K562 (cell line): Measurements from ENCODE around the gene EEF2K. TPM values are rescaled to one million over a fixed set of nuclear protein-coding genes. Genes with fewer than 3 reads are reported as not detected.

Experiments used
- ATAC-seq: fragments of 200-7000 bp; cut with Tn5 transposase; 3 replicates; pipeline ENCODE4 v1.9.1; 2020; ENCODE audit warnings: moderate library complexity
- BruUV-seq: library from RNA; stranded (reverse); fragments of 400-500 nt; replicated peaks from 2 replicates; lab custom pipeline; 2021; lab: Mats Ljungman, UMichigan
- CTCF ChIA-PET: fragments of 300-600 bp; formaldehyde crosslinking; extraction: SDS; loops from one replicate; lab custom pipeline; 2021; ENCODE audit warnings: low intra/inter-chr PET ratio; lab: Yijun Ruan, JAX
- POLR2A ChIA-PET: fragments of 300-600, 350-650 bp; sonication (Branson Sonifier 250); formaldehyde crosslinking; extraction: SDS; loops from one replicate; lab custom pipeline; 2021; ENCODE audit warnings: antibody characterized with exemption, inconsistent platforms; lab: Yijun Ruan, JAX
- DNase-seq, 4 experiments: peaks; one replicate each; pipeline versions ENCODE4 v3.0.0 to v3.0.0-alpha.2; 2011 to 2018; ENCODE audit warnings: low spot score in 3 of 4, mixed read lengths in 3 of 4; ENCODE audit errors: extremely low read depth in 1 of 4
- FAIRE-seq: peaks from 2 replicates; lab custom pipeline; 2011; peaks lifted over from hg19 to GRCh38; lab: Jason Lieb, UNC
- H2AFZ ChIP-seq: 2 replicates; pipeline ENCODE4 v1.6.0; 2011; ENCODE audit warnings: low read depth, low read length, control low read depth, inconsistent platforms
- H3K27ac ChIP-seq: fragments of 200-600 bp; 3 replicates; pipeline ENCODE4 v1.8.0; 2011; ENCODE audit warnings: low read depth, mild to moderate bottlenecking, control low read depth, inconsistent platforms, low read length, moderate library complexity, mixed read lengths; ENCODE audit errors: extremely low read depth
- H3K27me3 ChIP-seq, 2 experiments: fragments of 300-600 bp in 1 of 2; 2 replicates in 1 of 2; 3 replicates in 1 of 2; pipeline versions ENCODE4 v1.6.0 to v1.8.0; 2011; ENCODE audit warnings: inconsistent platforms in 2 of 2, low read length in 2 of 2, mild to moderate bottlenecking in 1 of 2, mixed read lengths in 1 of 2, moderate library complexity in 1 of 2; ENCODE audit not compliant: control insufficient read depth in 2 of 2, insufficient read depth in 2 of 2
- H3K36me3 ChIP-seq: fragments of 300-600 bp; 3 replicates; pipeline ENCODE4 v1.8.0; 2011; ENCODE audit warnings: mild to moderate bottlenecking, low read length, inconsistent platforms; ENCODE audit not compliant: control insufficient read depth, insufficient read depth
- H3K4me1 ChIP-seq, 2 experiments: fragments of 200-600 bp in 1 of 2; replicated peaks in 1 of 2; 2 replicates in 1 of 2; 3 replicates in 1 of 2; pipeline versions ENCODE4 v1.5.1 to v1.8.0; 2011; ENCODE audit warnings: inconsistent platforms in 2 of 2, low read length in 2 of 2, mild to moderate bottlenecking in 1 of 2, mixed read lengths in 1 of 2, moderate library complexity in 1 of 2; ENCODE audit not compliant: control insufficient read depth in 2 of 2, insufficient read depth in 2 of 2
- H3K4me2 ChIP-seq: 2 replicates; pipeline ENCODE4 v1.6.1; 2011; ENCODE audit warnings: low read length, control low read depth, inconsistent platforms, mixed read lengths; ENCODE audit not compliant: insufficient read depth
- H3K4me3 ChIP-seq: fragments of 200-600 bp; sonication (generic), shearing (Covaris generic); 2 replicates; pipeline ENCODE4 v1.5.1; 2016; ENCODE audit warnings: control low read depth, inconsistent platforms
- H3K79me2 ChIP-seq: fragments of 200-600 bp; 3 replicates; pipeline ENCODE4 v1.8.0; 2011; ENCODE audit warnings: low read length, inconsistent platforms; ENCODE audit not compliant: control insufficient read depth, insufficient read depth
- H3K9ac ChIP-seq, 2 experiments: 2 replicates each; pipeline versions ENCODE4 v1.6.0 to v1.6.1; 2011; ENCODE audit warnings: low read depth in 2 of 2, low read length in 2 of 2, control low read depth in 1 of 2, inconsistent platforms in 1 of 2, mild to moderate bottlenecking in 1 of 2, mixed read lengths in 1 of 2; ENCODE audit not compliant: insufficient read depth in 1 of 2
- H3K9me1 ChIP-seq: one replicate; pipeline ENCODE4 v1.6.0; 2011; ENCODE audit warnings: inconsistent platforms, mild to moderate bottlenecking, low read length, moderate library complexity; ENCODE audit not compliant: control insufficient read depth, insufficient read depth
- H3K9me3 ChIP-seq: replicated peaks from 2 replicates; pipeline ENCODE4 v1.5.1; 2011; ENCODE audit warnings: low read depth, low read length, inconsistent platforms; ENCODE audit not compliant: control insufficient read depth, insufficient read depth
- H4K20me1 ChIP-seq: replicated peaks from 2 replicates; pipeline ENCODE4 v1.6.1; 2011; ENCODE audit warnings: low read length, inconsistent platforms, mixed read lengths; ENCODE audit not compliant: control insufficient read depth, insufficient read depth
- DACH1 ChIP-seq: fragments of 450-650 bp; IDR thresholded peaks from 2 replicates; pipeline ENCODE4 v1.6.1; 2018; ENCODE audit not compliant: partially characterized antibody
- KLF10 ChIP-seq: fragments of 250-450 bp; sonication (Bioruptor Pico); IDR thresholded peaks from 2 replicates; pipeline ENCODE4 v1.6.1; 2021; ENCODE audit warnings: matching md5 sums
- RBM14 ChIP-seq: fragments of 200-400 bp; formaldehyde crosslinking; IDR thresholded peaks from 2 replicates; pipeline ENCODE4 v1.6.1; 2018; ENCODE audit warnings: low read depth, mild to moderate bottlenecking, low read length, moderate library complexity, borderline replicate concordance; ENCODE audit not compliant: insufficient read depth
- RCOR1 ChIP-seq, 2 experiments: IDR thresholded peaks; 2 replicates each; pipeline ENCODE4 v1.6.1; 2012; ENCODE audit warnings: low read depth in 2 of 2, low read length in 2 of 2, borderline replicate concordance in 1 of 2, improper control_type of control experiment in 1 of 2
- SMARCA5 ChIP-seq: fragments of 450-650 bp; IDR thresholded peaks from 2 replicates; pipeline ENCODE4 v1.6.1; 2016
- TFE3 ChIP-seq: fragments of 450-650 bp; formaldehyde crosslinking; IDR thresholded peaks from 2 replicates; pipeline ENCODE4 v1.4.0; 2020; ENCODE audit warnings: mild to moderate bottlenecking, mixed read lengths
- ZBTB26 ChIP-seq: fragments of 450-650 bp; formaldehyde crosslinking; IDR thresholded peaks from 2 replicates; pipeline ENCODE4 v1.4.0; 2022; ENCODE audit warnings: missing genetic modification characterization
- ZNF274 ChIP-seq: IDR thresholded peaks from 2 replicates; pipeline ENCODE4 v1.6.1; 2011; ENCODE audit warnings: low read depth, mild to moderate bottlenecking, low read length, moderate library complexity, borderline replicate concordance
- ZNF407 ChIP-seq: fragments of 450-650 bp; IDR thresholded peaks from 2 replicates; pipeline ENCODE4 v1.6.1; 2016; ENCODE audit warnings: low read depth
- ZNF445 ChIP-seq: fragments of 250-450 bp; sonication (Bioruptor Pico); IDR thresholded peaks from 2 replicates; pipeline ENCODE4 v1.4.0; 2020; ENCODE audit warnings: low read depth, mild to moderate bottlenecking, moderate library complexity
- WGBS: fragments of 100-300 bp; shearing (Covaris generic); methylation state at CpG from one replicate; pipeline ENCODE4 v1.1.6; 2016; ENCODE audit warnings: low coverage, mixed read lengths; ENCODE audit not compliant: insufficient coverage; ENCODE audit errors: missing lambda C conversion rate; 5-methylcytosine and 5-hydroxymethylcytosine counted together
- in situ Hi-C: fragments of 300-500 bp; cut with MboI; formaldehyde crosslinking; loops from 4 replicates; pipeline ENCODE4 v1.15.0; 2018; ENCODE audit warnings: inconsistent platforms, mixed read lengths
- intact Hi-C: fragments of 100-400 bp; cut with micrococcal nuclease; formaldehyde crosslinking; loops from 2 replicates; pipeline ENCODE4 v1.14.2; 2022
- polyA plus RNA-seq, 8 experiments: library from polyadenylated mRNA; depleted of rRNA in 4 of 8; stranded (reverse) in 5 of 8; unstranded in 3 of 8; fragments of >200 nt; fragmentation: Nextera tagmentation in 2 of 8; fragmentation: Illumina TruSeq in 1 of 8; extraction: Ambion mirVana in 2 of 8; extraction: Trizol in 1 of 8; gene quantifications; 2 replicates each; pipeline versions ENCODE4 v1.2.1 to v1.2.3, GENCODE V29; 2011 to 2014; ENCODE audit warnings: inconsistent platforms in 1 of 8, missing spikeins in 1 of 8
- total RNA-seq, 7 experiments: library from RNA; depleted of rRNA in 6 of 7; stranded (reverse); fragments of >200 nt in 6 of 7; fragmentation: Illumina TruSeq in 2 of 7; extraction: Trizol in 2 of 7; gene quantifications; 2 replicates each; pipeline versions ENCODE4 v1.2.1 to v1.2.3, GENCODE V29; 2011 to 2021; ENCODE audit warnings: low replicate concordance in 1 of 7

EEF2K gene
- total and polyA plus RNA-seq, 9 of the 15 experiments (the other 6 are each of a cell fraction or from before 2014, with no cell fraction given): 3.0 to 35.2 (median 12.2) TPM

GRCh38 chr16:22330326-22330725 lies 124.2 kb downstream of the EEF2K start (continued):
- no peak for TF ChIP-seq ZNF445

- Histone ChIP-seq H3K27ac (no peak overlapping the region), H3K4me1 (no peaks in the 10 kb centered on the region), H4K20me1 (no peaks in the 10 kb centered on the region), H3K9me3 (peaks cover 7% of the 10 kb centered on the region), H2AFZ (no peak overlapping the region), H3K4me3 (no peak overlapping the region), H3K4me2 (no peak overlapping the region), H3K9ac (no peak overlapping the region), H3K79me2 (no peaks in the 10 kb centered on the region), H3K9me1 (no peaks in the 10 kb centered on the region), H3K36me3 (peaks cover 76% of the 10 kb centered on the region), H3K27me3 (no peaks in the 10 kb centered on the region)
- intact Hi-C loops (no loop called here), in situ Hi-C loops (no loop called here)
- 69% methylated on average over 6 of the region's 6 CpGs for WGBS
- BruUV-seq: no TSS peak
- no peak for ATAC-seq
- no peak for DNase-seq
- FAIRE-seq: no peak
- ChIA-PET CTCF (no interaction called here), POLR2A (interaction anchor here (1.6 kb wide), 1 partner anchor 9 kb away, joined by 5 read pairs; no protein-coding TSS in a partner anchor)
- TF ChIP-seq ZNF407 (no peak), ZBTB26 (CRISPR knock-in tag) (no peak), RCOR1 (IDR thresholded peaks at IDR 0.05; ENCODE audit: borderline replicate concordance in 1 of 2, low read depth in 2 of 2, low read length in 2 of 2) (no peak), DACH1 (no peak), SMARCA5 (no peak), ZNF274 (no peak), TFE3 (CRISPR knock-in tag) (no peak), RBM14 (no peak), KLF10 (no peak)
Measured at GRCh38 chr16:22333457-22333994, 127.4 kb downstream of the EEF2K start.
